Lung microvascular endothelial cell (primary cell): Measurements from ENCODE around the gene NOD2. TPM values are rescaled to one million over a fixed set of nuclear protein-coding genes. Genes with fewer than 3 reads are reported as not detected.

Source experiments
- DNase-seq, 2 donors: peaks; one replicate each; pipeline versions ENCODE4 v3.0.0 to v3.0.0-alpha.2; 2010; ENCODE audit warnings: low read depth in 2 of 2
- total RNA-seq: library from RNA; depleted of rRNA; stranded (reverse); fragments of >200 nt; gene quantifications from 2 replicates; pipeline ENCODE4 v1.2.1, GENCODE V29; 2014

Gene NOD2
- total RNA-seq, 1 donor from 2014 or later, result 0.60 TPM

GRCh38 chr16:50717494-50717893, 24.1 kb downstream of the NOD2 start:
- DNase-seq, result no peak

DNA sequence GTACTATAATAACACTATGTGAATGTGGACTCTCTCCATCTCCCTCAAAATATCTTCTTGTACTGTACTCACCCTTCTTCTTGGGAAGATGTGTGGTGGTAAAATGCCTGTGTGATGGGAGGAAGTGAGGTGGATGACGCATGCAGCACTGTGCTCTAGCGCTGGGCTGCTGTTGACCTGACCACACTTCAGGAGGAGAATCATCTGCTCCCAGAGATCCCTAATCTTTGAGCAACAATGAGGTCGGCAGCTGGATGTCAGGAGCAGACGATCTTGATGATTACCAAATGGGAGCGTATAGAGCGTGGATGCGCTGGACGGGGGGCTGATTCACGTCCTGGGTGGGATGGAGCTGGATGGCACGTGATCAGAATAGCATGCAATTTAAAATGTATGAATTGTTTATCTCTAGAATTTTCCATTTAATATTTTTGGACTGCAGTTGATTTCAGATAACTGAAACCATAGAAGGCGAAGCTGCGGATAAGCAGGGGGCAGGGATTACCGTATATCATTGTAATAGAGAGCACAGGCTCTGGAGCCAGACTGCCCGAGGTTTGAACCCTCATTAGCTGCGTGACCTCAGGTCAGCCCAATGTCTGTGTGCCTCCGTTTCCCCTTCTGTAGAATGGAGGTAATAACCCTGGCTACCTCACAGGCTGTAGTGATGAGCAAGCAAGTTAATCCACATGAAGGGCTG, 24.8 kb downstream of the NOD2 start:
- no peak for DNase-seq

- DNase-seq, result no peak
Measured at GRCh38 chr16:50718761-50719400, 25.5 kb downstream of the NOD2 start.

- no peak for DNase-seq
Measured at GRCh38 chr16:50719401-50720337, 26.3 kb downstream of the NOD2 start.

GRCh38 chr16:50721549-50722404, 28.4 kb downstream of the NOD2 start:
- DNase-seq, result no peak

- DNase-seq, result no peak
Measured at GRCh38 chr16:50722405-50722737, 29.0 kb downstream of the NOD2 start.

GRCh38 chr16:50722960-50723359, 29.6 kb downstream of the NOD2 start:
- no peak for DNase-seq

- DNase-seq, result no peak
Measured at GRCh38 chr16:50724306-50724705, 30.9 kb downstream of the NOD2 start.

- DNase-seq, result no peak
Measured at GRCh38 chr16:50731130-50731988, 38.0 kb downstream of the NOD2 start.

DNA sequence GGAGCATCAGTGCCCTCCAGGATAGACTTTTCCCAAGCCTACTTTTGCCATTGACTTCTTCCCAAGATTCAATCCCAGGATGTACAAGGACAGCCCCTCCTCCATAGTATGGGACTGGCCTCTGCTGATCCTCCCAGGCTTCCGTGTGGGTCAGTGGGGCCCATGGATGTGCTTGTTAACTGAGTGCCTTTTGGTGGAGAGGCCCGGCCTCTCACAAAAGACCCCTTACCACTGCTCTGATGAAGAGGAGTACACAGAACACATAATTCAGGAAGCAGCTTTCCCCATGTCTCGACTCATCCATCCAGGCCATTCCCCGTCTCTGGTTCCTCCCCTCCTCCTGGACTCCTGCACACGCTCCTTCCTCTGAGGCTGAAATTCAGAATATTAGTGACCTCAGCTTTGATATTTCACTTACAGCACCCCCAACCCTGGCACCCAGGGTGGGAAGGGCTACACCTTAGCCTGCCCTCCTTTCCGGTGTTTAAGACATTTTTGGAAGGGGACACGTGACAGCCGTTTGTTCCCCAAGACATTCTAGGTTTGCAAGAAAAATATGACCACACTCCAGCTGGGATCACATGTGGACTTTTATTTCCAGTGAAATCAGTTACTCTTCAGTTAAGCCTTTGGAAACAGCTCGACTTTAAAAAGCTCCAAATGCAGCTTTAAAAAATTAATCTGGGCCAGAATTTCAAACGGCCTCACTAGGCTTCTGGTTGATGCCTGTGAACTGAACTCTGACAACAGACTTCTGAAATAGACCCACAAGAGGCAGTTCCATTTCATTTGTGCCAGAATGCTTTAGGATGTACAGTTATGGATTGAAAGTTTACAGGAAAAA, 38.8 kb downstream of the NOD2 start:
- no peak for DNase-seq

- no peak for DNase-seq
Measured at GRCh38 chr16:50733468-50733867, 40.1 kb downstream of the NOD2 start.

GRCh38 chr16:50735629-50736122, 42.3 kb downstream of the NOD2 start:
- no peak for DNase-seq

GRCh38 chr16:50736448-50736847, 43.0 kb downstream of the NOD2 start:
- no peak for DNase-seq

GRCh38 chr16:50737420-50737959, 44.1 kb downstream of the NOD2 start:
- no peak for DNase-seq

DNA sequence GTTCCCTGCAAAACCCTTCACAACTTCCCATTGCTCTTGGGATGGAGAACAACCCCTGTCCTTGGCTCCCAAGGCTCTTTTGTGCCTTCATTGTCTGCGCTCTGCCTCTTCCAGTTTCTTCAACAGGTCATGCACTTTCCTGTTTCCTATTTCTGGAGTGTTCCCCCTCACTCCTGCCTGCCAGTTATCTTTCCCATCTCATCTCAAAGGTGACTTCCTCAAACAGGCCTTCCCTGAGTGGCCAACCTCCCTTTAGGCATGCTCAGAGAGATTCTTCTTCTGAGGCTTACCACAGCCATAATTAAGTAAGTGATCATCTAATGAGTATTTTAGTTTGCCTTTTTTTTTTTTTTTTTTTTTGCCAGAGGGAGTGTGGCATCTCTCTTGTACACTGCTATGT, 45.6 kb downstream of the NOD2 start:
- DNase-seq, result no peak

- peak in 1 of 2 donors; percentile 32 for DNase-seq
Measured at GRCh38 chr16:50740736-50741135, 47.3 kb downstream of the NOD2 start.

DNA sequence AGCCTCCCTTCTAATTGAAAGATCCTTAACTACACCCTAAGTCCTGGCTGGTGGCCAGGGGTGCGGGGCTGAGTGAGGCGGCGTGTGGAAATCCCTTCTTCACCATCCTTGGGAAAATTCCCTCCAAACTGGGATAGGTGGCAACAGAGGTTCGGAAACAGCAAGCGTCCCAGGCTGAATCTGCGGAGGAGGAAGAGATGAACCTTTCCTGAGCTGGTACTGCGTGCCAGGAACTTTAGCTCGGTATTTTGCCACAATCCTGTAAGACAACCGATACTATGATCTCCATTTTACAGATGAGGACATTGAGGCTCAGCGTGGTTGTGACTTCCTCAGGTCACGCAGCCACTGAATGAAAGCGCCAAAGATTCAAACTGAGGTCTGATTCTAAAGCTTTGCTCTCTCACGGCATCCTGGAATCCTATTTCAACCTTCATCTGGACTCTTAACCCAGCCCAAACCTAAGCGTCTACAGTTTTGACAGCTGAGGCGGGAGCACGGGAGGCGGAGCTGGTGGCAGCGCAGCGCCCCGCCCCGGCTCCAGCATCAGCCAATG, 47.9 kb downstream of the NOD2 start:
- DNase-seq, result no peak

DNA sequence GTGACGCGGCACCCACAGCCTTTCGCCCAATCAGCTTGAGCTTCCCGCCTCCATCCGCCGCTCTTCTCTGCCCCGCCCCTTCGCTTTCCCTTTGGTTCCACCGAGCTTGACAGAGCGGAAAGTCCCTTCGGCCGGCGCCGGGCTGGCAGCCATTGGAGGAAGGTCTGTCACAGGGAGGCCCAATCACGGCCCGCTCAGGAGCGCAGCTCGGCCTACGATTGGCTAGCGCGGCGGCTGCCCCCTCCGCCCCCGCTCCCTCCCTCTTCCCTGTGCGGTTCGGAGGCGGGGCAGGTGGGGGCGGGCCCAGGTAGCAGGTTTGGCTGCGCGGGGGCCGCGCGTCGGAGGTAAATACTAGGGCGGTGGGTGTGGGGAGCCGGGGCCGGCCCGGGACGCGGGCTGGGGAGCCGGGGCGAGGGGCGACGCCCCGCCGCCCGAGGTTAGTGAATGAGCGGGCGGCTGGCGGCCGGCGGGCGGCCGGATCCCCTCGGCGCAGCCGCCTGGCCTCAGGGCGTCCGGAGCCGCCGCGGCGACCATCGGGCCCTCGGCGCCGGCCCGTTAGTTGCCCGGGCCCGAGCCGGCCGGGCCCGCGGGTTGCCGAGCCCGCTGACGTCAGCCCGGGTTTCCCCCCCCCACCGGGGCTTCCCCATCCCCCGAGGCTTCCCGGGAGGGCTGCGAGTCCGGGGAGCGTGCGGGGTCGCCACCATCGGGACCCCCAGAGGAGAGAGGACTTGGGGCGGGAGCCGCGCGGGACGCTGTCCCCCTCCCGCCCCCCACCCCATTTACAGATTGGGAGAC, 48.6 kb downstream of the NOD2 start, which contains the start of gene CYLD:
Gene CYLD (plus strand): TSS at position 306 of the 795 bp plus-strand sequence. CDS start 7,613 bp downstream, outside the sequence.
- DNase-seq, result peak; percentile 100
